ENCODE results near the gene UBN1.

DNA sequence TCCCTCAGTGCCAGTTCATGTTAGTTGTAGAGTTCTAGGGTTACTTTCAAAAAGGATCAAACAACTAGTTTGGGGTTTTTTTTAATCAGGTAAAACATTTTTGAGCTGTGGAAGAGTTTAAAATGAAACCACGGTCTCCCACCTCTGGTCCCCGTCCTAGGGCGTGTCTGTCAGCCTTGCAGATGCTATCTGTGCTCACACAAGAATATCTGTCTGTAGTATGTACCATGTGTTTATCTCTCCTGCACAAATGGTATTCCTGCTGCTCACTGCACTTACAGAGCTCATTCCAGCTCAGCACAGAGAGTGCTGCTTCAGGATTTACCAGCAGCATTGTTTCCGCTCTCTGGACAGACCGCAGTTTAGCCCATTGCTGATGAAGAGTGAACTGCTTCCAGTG lies 38.9 kb downstream of the UBN1 start:
- TF ChIP-seq U2AF2 (IDR thresholded peaks at IDR 0.05; ENCODE audit: low read depth, low read length), result no peak
- TF ChIP-seq, protein P1, sequence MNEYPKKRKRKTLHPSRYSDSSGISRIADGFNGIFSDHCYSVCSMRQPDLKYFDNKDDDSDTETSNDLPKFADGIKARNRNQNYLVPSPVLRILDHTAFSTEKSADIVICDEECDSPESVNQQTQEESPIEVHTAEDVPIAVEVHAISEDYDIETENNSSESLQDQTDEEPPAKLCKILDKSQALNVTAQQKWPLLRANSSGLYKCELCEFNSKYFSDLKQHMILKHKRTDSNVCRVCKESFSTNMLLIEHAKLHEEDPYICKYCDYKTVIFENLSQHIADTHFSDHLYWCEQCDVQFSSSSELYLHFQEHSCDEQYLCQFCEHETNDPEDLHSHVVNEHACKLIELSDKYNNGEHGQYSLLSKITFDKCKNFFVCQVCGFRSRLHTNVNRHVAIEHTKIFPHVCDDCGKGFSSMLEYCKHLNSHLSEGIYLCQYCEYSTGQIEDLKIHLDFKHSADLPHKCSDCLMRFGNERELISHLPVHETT (CRISPR knock-in tag; conservative IDR thresholded peaks at IDR 0.05), result no peak

Data from HepG2 (cell line).